CD4-positive, alpha-beta T cell treated with Interleukin-10 for 1 hour (primary cell): ENCODE results near the gene GYPC.
"Not testable (repeated sequence)": the region's sequence is repeated elsewhere in the genome, so short reads cannot be mapped to it uniquely, and the experiment has no call there.

Experiments used
- DNase-seq: peaks from one replicate; pipeline ENCODE4 v3.0.0-alpha.2; 2020

The GYPC gene

GRCh38 chr2:126672980-126673605 is 17.1 kb downstream of the GYPC start:
- DNase-seq: no peak

DNA sequence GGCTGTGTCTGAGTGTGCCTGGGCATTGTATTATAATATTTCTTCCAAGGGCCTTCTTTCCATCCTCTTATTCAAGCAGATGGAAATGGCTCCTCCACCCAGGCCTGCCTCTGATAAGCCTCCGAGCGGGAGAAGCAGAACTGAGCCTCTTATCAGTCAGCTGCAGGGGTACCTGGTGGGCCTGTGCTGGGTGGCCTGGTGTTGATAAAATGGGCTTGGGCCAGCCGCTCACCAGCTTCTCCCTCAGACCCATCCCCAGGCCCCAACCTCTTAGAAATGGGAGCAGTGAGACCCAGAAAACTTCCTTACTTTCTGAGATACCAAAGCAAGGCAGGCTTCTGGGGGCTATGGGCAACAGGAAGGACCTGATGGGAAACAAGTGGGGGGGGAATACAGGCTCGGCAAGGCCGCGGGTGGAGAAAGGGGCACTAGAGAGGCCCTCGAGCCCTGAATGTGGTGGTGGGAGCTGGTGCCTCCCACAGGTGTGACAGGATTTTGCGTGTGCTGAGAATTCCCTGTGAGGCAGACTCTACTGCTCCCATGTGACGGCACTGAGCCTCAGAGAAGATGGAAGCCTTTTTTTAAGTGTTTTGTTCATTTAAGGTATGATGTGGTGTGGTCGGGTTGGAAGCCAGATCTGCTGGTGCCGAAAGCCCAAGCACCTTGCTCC is 18.3 kb downstream of the GYPC start:
- no peak for DNase-seq

DNA sequence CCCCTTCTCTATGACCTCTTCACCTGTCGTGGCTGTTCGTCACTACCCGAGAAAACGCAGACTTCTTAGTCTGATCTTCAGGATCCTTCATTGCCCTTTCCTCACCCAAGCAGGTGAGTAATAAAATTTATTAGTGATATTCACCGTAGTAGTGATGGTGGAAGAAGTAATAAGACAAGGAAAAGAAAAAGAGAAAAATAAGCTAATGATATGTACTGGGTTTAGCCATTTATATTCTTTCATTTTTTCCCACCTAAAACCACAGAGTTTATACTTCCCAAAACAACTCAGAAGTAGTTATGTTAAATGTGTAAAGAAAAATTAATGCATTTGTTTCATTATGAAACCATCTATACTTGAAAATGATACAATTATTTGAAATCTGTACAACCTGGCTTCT is 19.7 kb downstream of the GYPC start:
- DNase-seq: no peak

- no peak for DNase-seq
These were observed 20.5 kb downstream of the GYPC start for GRCh38 chr2:126676221-126677175.

DNA sequence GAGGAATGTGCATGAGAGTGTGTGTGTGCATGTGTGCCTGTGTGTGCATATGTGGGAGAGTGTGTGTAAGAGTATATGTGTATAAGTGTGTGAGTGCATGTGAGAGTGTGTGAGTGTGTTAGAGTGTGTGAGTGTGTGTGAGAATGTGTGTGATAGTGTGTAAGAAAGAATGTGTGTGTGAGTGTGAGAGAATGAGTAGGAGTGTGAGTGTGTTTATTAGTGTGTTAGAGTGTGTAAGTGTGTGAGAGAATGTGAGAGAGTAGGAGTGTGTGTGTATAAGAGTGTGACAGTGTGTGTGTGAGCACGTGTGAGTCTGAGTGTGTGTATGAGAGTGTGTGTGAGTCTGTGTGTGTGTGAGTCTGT is 21.2 kb downstream of the GYPC start:
- no peak for DNase-seq

DNA sequence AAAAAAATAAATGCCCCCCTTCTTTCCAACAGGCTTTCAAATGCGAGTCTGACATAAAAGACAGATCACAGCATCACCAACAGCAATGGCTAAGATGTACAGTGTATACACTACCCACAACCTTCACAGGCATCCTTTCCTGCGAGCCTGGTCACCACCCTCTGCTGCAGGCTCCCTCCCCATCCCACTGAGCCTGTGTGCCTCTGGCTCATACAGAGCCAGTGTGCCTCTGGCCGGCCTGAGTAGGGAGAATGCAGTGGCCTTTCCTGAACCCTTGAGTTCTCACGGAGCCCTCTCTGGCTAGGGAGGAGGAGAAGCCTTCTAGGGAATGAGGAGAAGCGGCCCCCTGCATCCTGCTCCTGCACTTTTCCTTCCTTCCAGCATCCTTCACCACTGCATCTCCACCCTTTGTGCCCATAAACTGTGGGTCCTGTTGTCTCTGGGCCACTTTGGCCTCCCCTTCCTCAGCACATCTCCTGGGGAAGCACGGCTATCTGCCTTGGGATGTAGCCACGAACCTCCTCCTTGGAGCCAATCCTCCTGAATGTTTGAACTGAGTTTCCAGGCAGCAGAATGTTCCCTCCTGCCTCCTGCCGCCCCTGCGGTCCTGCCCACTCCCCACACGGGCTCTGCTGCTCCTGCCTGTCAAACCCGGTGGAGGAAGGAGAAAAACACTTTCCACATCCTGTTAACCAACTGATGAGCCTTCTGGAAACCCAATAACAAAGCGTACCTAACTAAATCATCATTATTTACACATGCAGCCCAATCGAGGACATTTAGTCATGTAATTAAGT is 22.5 kb downstream of the GYPC start:
- no peak for DNase-seq

GRCh38 chr2:126679094-126679713 is 23.2 kb downstream of the GYPC start:
- DNase-seq: no peak

DNA sequence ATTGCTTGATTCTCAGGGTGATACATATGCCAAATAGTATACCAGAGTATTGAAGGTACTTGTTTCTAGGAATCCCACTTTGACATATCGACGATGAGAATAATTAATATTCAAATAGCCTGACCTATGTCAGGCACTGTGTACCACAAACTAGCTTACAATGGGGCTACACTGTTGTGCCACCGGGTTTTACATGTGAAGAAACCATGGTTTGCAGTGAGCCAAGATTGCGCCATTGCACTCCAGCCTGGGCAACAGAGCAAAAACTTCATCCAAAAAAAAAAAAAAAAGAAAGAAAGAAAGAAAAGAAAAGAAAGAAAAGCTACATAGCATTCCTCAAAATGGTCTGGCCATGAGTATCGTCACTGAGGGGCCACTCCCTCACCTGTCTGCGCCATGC is 25.5 kb downstream of the GYPC start:
- DNase-seq: no peak

DNA sequence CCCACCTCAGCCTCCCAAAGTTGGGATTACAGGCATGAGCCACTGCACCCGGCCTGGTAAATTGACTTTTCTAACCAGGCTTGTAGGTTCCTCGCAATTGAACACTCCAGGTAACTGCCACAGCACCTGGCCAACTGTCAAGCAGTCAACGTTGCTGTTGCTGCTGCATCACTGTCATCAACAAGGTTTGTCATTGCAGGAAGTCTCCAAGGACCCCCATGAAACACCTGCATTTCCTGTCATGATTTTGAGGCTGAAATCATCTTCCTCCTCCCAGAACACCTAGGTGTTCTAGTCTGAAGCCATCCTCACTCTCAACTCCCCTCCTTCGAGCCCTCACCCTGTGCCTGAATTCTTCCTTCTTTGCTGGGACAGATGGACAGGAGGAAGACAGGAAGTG is 29.7 kb downstream of the GYPC start:
- DNase-seq: no peak

- DNase-seq: no peak
These were observed 30.3 kb downstream of the GYPC start for GRCh38 chr2:126686286-126686685.

GRCh38 chr2:126686841-126687485 is 31.0 kb downstream of the GYPC start:
- DNase-seq: no peak

GRCh38 chr2:126687503-126687902 is 31.5 kb downstream of the GYPC start:
- DNase-seq: no peak

DNA sequence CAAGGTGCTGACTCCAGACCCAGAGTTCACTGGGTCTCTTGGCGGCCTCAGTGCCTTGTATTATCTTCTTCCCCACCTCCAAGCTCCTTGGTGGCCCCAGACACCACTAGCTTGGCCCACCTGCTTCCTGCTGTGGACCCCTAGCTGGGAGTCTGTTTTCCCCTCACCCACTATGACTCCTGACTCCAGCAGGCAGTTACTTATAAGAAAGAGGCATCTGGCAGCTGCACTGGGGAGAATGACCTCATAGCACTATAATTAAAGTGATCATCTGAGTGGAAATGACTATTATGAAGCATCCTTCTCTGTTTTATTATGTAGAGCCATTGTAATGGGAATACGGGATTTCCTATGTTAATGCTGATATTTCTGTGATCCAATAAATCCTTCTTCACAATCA is 32.6 kb downstream of the GYPC start:
- not testable (repeated sequence) for DNase-seq

DNA sequence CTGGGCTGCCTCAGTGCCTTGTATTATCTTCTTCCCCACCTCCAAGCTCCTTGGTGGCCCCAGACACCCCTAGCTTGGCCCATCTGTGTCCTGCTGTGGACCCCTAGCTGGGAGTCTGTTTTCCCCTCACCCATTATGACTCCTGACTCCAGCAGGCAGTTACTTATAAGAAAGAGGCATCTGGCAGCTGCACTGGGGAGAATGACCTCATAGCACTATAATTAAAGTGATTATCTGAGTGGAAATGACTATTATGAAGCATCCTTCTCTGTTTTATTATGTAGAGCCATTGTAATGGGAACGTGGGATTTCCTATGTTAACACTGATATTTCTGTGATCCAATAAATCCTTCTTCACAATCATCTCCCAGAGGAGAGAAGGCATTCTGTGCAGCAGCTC is 36.3 kb downstream of the GYPC start:
- not testable (repeated sequence) for DNase-seq

GRCh38 chr2:126692934-126693592 is 37.1 kb downstream of the GYPC start:
- DNase-seq: not testable (repeated sequence)

GRCh38 chr2:126696644-126697520 is 40.9 kb downstream of the GYPC start:
- DNase-seq: no peak

- DNase-seq: no peak
These were observed 42.4 kb downstream of the GYPC start for GRCh38 chr2:126698376-126698775.

DNA sequence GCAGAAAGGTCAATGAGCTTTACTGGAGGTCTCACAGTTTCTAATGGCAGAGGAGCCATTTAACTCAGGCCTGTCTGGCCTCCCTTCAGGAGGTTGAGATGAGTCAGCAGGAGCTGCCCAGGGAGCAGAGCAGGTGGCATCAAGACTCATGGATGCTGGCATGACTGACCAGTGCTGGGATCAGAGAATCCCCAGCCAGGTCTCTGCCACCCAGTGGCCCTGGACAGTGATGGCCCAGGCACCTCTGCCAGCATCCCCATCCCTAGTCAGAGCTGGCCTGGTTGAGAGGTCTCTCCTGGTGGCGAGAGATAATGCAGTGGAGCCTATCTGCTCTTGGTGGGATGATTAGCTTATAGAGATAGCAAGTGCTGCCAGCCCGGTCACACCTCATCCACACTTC is 43.1 kb downstream of the GYPC start:
- no peak for DNase-seq

DNA sequence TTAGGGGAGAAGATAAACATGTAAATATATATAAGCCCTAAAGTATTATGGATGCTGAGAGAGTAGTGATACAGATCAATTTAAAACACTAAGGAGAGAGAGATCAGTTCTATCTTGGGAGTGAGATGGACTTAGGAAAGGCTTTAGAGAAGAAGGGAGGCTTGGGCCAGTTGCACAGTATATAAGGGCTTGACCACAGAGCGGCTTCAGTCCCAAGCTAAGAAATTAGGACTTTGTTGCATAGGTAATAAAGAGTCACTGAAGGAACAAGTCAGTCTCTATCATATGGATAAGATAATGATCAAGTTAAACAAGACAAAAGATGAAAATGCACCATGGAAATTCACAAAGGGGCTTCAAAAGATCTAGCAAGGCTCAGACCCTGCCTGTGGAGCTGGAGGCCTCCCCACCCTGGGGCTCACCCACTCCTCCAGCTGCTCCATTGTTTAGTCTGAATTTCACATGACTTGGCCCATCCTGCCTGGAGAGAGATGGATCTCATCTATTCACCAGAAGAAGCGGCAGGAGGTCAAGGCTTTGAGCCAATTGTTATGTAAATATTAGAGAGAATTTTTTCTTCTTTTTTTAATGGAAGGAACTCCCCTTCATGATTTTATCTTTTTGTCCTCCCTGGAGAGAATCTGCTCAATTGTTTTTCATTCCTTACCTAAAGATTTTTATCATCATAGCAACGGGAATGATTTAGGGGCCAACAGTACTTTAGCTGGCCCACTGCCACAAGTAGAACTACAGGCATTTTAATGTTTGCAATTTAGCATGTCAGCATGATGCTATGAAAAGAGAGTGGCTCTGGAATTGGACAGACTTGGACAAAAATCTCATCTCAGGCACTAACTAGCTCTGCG is 44.0 kb downstream of the GYPC start:
- no peak for DNase-seq
